ENCODE results near the gene M1AP.

The M1AP gene

GRCh38 chr2:74653985-74654882, 6.1 kb upstream of the M1AP start, which contains the start of gene SEMA4F:
SEMA4F (plus strand) TSS chr2:74654247; CDS start chr2:74654377, 130 bp downstream.
- no peak for TF ChIP-seq CTCF (IDR thresholded peaks at IDR 0.05)

GRCh38 chr2:74653589-74653984, 5.5 kb upstream of the M1AP start:
- TF ChIP-seq CTCF (IDR thresholded peaks at IDR 0.05): no peak

- TF ChIP-seq CTCF (IDR thresholded peaks at IDR 0.05): no peak
These were observed 1.2 kb downstream of the M1AP start for GRCh38 chr2:74646834-74647482.

GRCh38 chr2:74646201-74646600, 1.9 kb downstream of the M1AP start:
- TF ChIP-seq CTCF (IDR thresholded peaks at IDR 0.05): no peak

GRCh38 chr2:74645344-74645743, 2.8 kb downstream of the M1AP start:
- TF ChIP-seq CTCF (IDR thresholded peaks at IDR 0.05): no peak

GRCh38 chr2:74639550-74639949, 8.6 kb downstream of the M1AP start:
- no peak for TF ChIP-seq CTCF (IDR thresholded peaks at IDR 0.05)

- TF ChIP-seq CTCF (IDR thresholded peaks at IDR 0.05): no peak
These were observed 15.2 kb downstream of the M1AP start for GRCh38 chr2:74632939-74633312.

All from LNCAP (cell line).